GM19328 (cell line): ENCODE measurements around the gene TNIP1.

Source experiments
- ATAC-seq: cut with Tn5 transposase; IDR thresholded peaks from one replicate; pipeline ENCODE4 v1.9.1; 2021; ENCODE audit warnings: mild to moderate bottlenecking, moderate library complexity; ENCODE audit not compliant: unreplicated experiment

The TNIP1 gene

DNA sequence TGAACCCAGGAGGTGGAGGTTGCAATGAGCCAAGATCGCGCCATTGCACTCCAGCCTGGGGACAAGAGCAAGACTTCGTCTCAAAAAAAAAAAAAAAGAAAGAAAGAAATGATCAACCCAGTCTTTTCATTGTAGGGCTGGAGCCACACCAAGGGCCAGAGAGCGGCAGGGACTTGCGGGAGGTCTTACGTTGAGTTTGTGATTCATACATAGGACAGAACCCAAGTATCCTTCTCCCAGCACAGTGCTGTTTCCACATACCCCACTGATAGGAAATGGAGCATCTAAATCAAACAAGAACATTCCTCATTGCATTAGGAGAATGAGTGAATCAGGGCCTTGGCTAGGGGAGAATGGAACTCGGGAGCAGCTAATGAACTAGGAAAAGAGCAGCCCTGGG lies 3.5 kb upstream of the TNIP1 start:
- no peak for ATAC-seq

DNA sequence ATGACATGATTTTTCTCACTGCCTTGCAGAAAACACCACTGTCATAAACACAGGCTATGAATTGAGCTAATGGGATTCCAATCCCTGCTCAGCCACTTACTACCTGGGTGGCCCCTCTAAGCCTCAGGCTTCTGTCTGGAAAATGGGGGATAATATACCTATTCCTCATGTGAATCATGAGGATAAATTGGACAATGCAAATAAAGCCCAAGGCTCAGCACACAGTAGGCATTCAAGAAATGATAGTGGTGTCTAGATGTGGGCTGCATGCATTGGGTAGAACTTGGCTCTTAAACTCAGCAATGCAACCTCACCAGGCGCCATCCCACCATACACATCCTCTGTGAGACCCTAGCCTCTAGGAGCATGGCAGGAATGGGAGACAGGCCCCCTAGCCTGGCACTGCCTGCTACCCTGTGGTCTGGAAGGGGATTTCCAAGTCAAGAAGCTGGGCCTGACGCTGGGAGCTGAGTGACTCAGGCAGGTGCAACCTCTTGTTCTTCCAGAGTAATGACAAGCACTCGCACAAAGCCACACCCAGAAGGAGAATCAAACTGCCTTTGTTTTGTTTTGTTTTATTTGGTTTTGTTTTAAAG lies 2.3 kb upstream of the TNIP1 start:
- no peak for ATAC-seq

DNA sequence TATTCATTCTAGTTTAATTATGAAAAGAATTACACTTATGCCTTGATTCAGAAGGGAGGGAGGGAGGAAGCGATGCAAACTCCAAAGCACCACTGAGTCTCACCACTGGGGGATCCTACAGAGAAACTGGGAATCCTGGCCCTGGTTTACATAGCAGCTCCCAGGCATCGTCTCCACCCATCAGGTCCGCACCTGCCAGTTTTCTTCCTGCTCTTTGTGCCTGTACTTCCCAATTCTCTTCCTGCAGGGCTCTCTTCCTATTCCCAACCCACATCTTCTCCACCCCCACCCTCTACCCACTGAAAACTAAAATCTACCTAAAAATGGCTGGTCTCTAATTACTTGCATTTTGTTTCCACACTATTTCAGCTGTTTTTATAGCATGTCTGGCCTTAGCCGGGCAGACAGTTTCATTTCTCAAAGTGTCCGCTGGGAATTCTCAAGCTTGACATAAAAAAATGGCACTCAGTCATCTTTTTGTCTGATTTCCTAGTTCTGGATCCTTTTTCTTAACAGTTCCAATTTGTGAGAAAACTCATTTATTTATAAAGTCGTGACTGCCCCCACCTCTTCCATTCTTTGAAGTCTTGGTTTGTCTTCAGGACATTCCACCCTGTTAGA lies 1.6 kb upstream of the TNIP1 start:
- no peak for ATAC-seq

DNA sequence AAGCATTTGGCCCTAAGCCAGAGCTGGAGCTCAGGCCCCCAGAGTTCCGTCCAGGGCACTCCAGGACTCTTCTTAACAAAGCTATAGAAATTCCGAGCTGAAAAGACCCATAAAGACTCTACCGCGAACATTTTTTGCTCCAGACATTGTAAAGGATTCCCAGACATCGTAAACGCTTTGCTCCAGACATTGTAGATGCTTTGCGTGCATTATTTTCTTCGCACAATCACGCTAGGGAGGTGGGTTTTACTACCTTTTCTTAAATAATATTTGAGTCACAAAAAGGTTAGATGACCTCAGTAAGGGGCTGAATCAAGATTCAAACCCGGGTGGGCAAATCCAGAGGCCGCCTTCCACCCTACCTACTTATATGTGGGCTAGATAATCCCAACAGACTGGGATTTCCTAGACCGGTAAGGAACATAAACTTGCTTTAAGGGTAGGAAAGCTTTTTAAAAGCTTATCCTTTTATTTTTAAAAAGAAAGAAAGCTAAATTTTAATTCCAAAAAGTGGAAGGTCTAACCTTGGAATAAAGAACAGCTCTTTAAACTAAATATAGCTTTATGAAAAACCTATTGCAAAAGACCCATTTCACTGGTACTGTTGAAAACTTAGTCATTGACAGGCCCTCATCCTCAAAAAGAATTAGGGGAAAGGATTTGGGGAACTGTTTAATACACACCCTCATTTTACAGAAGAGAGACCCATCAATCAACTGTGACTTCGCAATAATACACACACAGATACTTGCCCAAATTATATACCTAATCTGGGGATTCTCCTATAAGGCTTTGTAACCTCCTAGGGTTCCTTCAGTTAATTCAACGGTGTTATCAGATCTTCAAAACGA lies 822 bp upstream of the TNIP1 start:
- no peak for ATAC-seq

DNA sequence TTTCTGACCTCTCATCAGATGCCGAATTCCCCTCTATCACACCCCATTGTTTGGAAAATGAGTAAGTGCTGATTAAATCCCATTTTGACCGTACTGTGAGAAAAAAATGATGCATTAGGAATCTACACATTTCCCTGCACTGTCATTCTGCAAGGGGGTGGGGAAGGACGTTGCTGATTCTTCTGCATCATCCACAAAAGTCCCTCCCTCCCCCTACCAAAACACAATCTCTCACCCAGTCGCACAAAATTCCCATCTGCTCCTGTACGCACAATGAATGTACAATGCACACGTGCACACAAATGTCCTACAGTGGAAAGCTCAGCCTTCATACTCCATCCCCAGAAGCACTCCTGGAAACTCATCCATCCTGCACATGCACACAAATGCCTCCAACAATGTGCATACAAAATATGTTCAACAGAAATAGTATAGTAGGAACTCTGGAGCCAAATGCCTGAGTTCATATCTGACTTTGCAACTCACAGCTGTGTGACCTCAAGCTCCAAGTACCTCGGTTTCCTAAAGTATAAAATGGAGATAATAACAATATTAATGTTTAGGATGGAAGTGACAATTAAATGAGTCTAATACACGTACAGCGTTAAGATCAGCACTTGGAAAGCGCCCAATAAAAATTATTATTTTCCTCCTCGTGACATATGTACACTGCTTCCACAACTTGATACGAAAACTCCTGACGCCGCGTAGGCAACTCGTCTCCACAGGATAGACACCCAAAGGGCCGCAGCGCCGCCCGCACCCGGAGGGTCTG lies 809 bp downstream of the TNIP1 start:
- no peak for ATAC-seq

DNA sequence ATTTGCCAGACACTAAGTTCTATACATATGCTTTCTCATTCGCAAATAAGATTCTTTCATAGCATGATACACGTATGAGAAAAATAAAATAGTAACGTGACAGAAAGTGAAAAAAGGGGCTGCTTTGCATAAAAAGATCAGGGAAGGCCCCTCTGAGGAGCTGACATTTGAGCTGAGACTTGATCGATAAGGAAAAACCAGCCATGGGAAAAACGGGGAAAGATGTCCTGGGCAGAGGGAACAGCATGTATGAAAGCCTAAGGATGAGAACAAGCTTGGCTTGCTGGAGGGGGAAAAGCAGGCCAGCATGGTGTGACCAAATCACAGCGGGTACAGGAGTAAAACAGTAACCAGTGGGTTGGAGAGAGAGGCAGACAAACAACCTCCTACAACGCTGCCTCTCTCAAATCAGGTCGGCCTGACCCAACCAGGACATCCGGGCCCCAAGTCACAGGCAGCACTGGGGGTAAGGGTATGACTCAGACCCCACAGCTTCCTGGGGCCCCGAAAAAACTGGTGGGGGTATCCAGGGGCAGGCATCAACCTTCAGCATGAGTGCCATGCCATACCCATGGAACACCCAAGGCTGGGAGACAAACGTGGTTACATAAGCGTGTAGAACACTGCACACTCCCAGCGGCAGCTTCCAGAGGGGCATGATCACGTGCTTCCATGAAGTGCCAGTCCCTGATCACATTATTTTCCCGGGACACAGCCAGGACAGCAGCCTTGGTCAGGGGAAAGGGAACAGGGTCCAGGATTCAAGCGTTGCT lies 2.2 kb downstream of the TNIP1 start:
- ATAC-seq: peak; percentile 38

DNA sequence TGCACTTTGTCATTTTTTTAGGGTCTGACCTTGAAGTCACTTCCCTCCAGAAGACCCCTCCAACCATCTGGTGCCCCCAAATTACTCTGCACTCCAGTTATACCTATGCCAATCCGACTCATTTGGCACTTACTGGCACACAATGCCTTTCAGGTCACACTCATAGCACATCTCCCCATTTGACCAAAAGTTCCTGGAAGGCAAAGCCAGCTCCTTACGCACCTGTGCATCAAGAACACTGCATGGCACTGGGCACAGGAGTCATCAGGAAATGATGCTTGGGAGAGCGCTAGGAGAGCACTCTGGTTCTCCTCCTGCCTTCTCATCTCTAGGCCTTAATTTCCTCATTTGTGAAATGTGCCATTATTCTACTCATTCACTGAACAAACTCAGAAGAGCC lies 2.9 kb downstream of the TNIP1 start:
- no peak for ATAC-seq

DNA sequence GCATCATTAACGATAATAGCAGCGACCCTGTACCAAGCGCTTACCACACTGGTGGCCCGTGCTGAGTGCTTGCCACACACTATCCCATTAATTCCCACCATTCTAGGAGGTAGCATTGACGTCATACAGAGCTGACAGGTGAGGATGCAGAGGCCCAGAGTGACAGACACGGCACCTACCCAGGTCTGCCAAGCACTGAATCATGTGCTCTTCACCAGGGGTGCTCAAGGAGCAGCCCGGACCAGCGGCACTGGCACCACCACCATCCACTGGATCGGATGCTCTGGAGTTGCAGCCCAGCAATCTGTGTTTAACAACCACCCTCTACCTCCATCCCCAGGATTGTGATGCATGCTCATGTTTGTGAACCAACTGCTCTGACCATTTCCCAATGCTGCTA lies 3.4 kb downstream of the TNIP1 start:
- ATAC-seq: no peak

DNA sequence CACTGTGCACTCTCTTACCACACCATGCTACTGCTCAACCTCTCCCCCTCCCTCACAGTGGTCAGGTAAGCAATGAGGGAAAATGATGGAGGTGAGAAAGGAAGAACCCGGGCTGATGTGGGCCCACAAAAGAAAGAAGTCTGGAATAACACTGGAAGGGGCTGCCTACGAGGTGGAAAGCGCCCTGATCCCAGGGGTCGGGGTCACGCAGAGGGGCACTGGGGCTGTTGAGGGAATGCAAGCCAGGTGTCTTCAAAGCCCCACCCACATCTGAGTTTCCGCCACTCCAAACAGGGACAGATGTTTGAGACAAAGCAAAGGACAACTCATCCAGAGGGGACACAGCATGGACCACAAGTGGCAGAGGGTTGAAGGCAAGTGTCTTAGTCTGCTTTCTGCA lies 4.2 kb downstream of the TNIP1 start:
- no peak for ATAC-seq

DNA sequence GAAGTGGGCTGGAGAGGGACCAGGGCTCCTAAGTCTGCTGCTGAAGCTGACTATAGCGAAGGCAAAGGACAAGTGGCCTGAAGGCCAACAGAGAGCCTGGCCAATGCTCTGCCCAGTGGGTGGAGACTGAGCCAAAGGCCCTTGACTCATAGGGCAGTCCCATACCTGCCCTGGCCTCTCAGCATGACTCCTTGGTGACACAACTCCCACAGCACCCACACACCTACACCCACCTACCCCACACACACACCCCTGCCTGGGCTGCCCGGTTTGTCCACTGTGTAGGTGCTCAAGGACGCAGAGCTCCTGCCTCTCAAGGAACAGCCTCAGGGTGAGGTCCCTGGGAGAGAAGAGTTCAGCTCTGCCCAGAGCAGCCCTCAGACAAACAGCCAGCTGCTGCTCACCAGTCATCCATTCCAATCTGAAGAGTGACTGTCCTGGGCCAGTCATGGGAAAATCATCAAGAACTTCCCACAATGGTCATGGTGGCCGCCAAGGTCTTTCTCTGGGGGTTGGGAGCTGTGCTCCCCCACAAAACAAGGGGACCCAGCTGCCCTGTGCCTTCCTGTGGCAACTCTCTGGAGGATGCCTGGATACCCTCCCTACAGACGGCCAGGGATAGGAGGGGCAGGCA lies 5.0 kb downstream of the TNIP1 start:
- no peak for ATAC-seq

DNA sequence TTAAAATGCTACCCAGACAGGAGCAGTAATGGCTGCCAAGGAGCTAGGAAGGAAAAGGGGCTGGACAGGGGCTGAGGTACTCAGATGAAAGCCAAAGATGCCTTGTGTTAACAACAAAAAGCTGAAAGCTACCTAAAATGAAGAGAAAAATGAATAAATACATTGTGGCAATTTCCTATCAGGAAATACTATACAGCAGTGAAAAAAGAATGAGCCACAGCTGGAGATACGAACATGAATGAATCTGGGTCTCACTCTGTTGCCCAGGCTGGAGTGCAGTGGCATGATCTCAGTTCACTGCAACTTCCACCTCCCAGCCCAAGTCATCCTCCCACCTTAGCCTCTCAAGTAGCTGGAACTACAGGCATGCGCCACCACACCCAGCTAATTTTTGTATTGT lies 6.3 kb downstream of the TNIP1 start:
- no peak for ATAC-seq

DNA sequence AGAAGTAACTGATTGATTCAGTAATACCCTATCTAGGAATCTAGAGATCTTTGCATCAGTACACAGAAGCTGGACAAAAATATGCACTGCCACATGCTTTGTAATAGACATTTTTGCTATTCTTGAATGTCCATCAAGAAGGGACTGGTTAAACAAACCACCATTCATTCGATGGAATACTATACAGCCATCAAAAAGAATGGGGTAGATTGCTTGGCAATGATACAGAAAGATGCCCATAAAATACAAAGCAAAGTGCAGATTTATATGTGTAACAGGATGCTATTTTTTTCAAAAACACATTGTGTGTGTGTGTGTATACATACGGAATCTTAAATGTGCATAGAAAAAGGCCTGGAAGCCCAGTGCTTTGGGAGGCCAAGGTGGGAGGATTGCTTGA lies 7.6 kb downstream of the TNIP1 start:
- no peak for ATAC-seq

DNA sequence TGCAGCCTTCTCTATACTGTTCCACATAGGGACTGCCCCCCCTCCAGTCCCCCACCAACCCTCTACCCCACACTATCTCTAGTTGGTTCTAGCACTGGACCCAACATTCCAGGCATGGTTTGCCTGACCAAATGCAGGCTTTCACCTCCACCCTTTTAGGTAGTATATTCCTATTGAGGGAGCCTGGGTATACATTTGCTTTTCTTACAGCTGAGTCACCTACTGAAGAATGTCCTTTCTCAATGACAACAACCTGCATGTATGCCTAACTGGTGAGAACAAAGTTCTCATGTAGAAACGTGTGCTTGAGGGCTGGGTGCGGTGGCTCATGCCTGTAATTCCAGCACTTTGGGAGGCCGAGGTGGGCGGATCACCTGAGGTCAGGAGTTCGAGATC lies 8.2 kb downstream of the TNIP1 start:
- no peak for ATAC-seq

DNA sequence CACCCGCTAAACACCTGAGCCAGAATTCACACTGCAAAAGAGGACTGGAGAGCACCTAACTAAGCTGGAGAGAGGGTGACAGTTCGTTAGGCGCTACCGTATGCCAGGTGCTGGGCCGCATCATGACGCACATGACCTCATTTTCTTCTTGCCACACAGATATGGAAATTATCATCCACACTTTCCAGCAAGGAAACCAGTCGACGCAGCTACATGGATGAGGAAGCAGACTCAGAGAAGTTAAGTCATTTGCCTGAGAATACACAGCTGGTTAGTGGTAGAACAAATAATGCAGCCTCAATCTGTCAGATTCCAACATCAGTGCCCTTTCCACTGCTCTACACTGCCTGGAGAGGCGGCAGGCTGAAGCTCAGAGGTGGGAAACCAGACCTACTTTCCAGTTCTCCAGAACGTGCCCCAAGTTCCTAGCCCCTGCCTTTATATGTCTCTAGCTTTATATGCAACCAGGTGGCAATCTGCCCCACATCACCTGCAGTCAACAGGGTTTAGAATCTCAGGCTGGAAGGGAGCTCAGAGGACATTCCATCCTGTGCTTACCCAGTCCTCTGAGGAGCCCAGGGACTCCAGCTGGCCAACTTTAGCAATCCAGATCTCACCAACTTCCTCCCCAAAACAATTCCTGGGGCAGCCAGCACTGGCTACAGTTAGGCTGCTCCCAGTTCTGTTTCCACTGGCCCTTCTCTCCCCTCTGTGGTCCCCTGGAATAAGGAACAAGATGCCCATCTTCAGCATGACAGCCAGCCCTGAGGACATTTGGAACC lies 8.8 kb downstream of the TNIP1 start:
- ATAC-seq: no peak

DNA sequence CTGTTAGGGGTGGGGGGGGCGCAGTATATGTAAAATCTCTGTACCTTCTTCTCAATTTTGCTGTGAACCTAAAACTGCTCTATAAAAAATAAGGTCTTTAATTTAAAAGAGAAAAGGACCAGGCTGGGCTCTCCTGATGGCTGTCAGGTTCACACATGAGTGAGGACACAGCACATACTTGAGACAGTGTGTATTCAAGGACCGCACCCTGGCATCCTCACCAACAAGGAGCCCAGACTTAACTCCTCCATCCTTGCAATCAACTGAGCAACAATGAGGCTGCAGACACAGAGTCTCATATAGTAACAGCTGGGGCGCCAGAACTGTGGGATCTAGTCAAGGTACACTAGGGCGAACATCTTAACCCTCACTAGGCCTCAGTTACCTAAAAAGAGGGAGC lies 9.8 kb downstream of the TNIP1 start:
- no peak for ATAC-seq

DNA sequence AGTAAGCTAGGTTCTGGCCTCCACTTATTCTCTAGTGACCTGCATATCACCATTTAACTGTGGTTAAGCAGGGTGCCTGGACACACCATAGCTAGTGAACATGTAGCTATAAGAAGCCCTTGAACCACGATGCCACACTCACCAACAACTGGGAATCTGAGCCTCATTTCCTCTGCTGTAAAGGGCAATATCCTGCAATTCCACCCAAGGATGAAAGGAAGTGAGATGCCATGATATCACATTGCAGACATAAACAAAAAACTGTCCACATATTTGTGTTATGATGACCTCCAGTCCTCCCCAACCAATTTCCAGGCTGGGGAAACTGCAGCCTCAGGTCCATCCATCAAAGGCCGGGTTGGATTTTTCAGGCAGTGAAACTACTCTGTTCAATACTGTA lies 10.4 kb downstream of the TNIP1 start:
- ATAC-seq: no peak

DNA sequence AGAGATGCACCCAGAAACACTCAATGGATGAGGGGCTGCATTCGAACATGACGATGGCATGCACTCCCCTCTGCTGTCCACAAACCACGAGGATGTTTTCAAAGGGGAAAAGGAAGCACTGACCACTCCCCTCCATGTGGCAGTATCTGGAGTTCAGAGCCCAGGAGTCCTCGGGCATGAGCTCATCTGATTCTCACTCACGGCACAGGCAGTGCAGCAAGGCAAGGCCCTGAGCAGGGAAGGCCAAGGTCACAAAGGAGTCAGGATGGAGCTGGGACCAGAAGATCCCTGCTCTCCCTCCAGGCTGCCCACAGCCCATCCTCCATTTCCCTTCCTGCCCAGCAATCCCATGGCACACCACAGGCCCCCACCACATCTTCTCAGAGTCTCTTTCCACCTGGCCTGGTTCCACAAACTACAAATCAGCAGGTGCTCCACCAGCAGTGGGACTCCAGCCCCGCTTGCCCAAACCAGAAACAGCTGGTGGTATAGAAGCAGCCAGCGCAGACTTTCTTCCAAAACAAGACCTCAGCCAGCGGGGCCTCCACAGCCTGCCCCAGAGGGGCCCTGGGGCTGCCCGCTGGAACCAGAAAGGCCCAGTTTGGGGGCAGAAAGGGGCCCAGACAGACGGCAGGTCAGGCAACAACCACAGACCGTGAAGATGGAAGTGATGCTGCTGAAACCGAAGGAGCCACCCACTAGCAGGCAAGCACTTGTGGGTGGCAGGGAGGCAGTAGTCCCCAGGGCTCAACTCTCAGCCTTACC lies 12.2 kb downstream of the TNIP1 start:
- peak; percentile 59 for ATAC-seq

DNA sequence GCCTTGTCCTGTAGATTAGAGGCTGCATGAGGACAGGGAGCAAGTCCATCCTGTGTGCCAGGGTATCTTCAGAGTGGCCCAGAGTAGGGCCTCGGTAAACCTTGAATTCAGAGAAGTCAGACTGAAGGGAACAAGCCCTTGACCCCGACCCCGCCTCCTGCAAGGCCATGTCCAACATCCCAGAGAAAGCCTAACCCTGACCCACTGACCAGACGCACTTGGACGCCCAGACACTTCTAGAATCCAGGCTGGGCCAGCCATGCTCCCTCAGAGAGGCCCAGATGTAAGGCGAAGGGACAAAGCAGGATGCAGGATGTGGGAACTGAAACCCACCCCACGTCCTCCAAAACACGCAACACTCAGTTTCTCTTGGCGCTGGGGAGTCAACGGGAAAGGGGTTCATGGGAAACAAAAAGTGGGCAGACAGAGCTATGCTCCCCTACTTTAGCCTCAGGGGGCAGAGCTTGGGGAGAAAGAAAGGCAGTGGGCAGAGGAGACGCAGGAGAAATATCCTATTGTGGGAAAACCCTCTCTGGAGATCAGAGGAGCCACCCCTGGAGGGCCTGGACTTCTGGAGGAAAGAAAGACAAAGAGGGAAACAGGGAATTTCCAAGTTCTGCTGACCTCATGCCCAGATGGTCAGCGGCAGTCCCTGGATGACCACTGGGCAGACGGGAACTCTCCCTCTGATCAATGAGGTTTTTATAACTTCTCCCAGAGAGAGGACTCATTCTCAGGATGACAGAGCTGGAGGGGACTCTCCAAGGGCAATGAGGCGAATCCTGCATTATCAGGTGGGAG lies 13.0 kb downstream of the TNIP1 start:
- no peak for ATAC-seq
